HepG2 (cell line): Measurements from ENCODE around the gene SIK3. TPM values are rescaled to one million over a fixed set of nuclear protein-coding genes. Genes with fewer than 3 reads are reported as not detected.
A peak's percentile ranks its signal among the peaks of the same experiment; 100 is the strongest.

Experiments
- DR1 ChIP-seq: sonication (generic); formaldehyde crosslinking; IDR thresholded peaks from 2 replicates; pipeline ENCODE4 v1.8.0; 2021; ENCODE audit warnings: mild to moderate bottlenecking, missing genetic modification reagents, inconsistent platforms
- GZF1 ChIP-seq: sonication (generic); formaldehyde crosslinking; IDR thresholded peaks from 2 replicates; pipeline ENCODE4 v1.5.1; 2020; ENCODE audit warnings: mild to moderate bottlenecking, missing genetic modification reagents
- NONO ChIP-seq, 2 experiments: fragments of 450-650 bp in 1 of 2; sonication (generic) in 1 of 2; formaldehyde crosslinking in 1 of 2; IDR thresholded peaks in 1 of 2; conservative IDR thresholded peaks in 1 of 2; 2 replicates each; pipeline versions ENCODE4 v1.6.1 to v1.8.0; 2017 to 2022; ENCODE audit warnings: mild to moderate bottlenecking in 1 of 2, missing genetic modification reagents in 1 of 2, moderate library complexity in 1 of 2
- ZBTB8A ChIP-seq: sonication (generic); formaldehyde crosslinking; IDR thresholded peaks from 2 replicates; pipeline ENCODE4 v1.4.0; 2020; ENCODE audit warnings: mild to moderate bottlenecking, low read depth, missing genetic modification reagents, borderline replicate concordance
- polyA plus RNA-seq, 8 experiments: library from polyadenylated mRNA; depleted of rRNA in 3 of 8; stranded (reverse) in 7 of 8; unstranded in 1 of 8; fragments of >200 nt; fragmentation: Illumina TruSeq in 4 of 8; extraction: Trizol in 4 of 8; gene quantifications; 2 replicates each; pipeline versions ENCODE4 v1.2.1 to v1.2.3, GENCODE V29; 2011 to 2016; ENCODE audit warnings: low read depth in 4 of 8, missing spikeins in 1 of 8, mixed read lengths in 1 of 8; ENCODE audit not compliant: insufficient read depth in 1 of 8
- total RNA-seq, 5 experiments: library from RNA; depleted of rRNA; stranded (reverse); fragments of >200 nt; fragmentation: Illumina TruSeq; extraction: Trizol; gene quantifications; 2 replicates each; pipeline ENCODE4 v1.2.3, GENCODE V29; 2016; ENCODE audit warnings: low read depth in 1 of 5
- TF ChIP-seq, protein P1 (sequence below): sonication (generic); formaldehyde crosslinking; IDR thresholded peaks from 2 replicates; pipeline ENCODE4 v1.5.1; 2020; ENCODE audit warnings: mild to moderate bottlenecking, missing genetic modification reagents, borderline replicate concordance
- TF ChIP-seq, protein P2 (sequence below), 2 experiments: sonication (generic) in 1 of 2; formaldehyde crosslinking in 1 of 2; IDR thresholded peaks; 2 replicates each; pipeline versions ENCODE4 v1.5.1 to v1.6.1; 2011 to 2020; ENCODE audit warnings: borderline replicate concordance in 1 of 2, low read depth in 1 of 2, low read length in 1 of 2, mild to moderate bottlenecking in 1 of 2, missing genetic modification reagents in 1 of 2, moderate library complexity in 1 of 2
- TF ChIP-seq, protein P3 (sequence below), 2 experiments: IDR thresholded peaks; 2 replicates each; pipeline ENCODE4 v1.6.1; 2011 to 2012; ENCODE audit warnings: low read length in 2 of 2, borderline replicate concordance in 1 of 2, low read depth in 1 of 2, mild to moderate bottlenecking in 1 of 2, moderate library complexity in 1 of 2
- TF ChIP-seq, protein P4 (sequence below): sonication (generic); formaldehyde crosslinking; IDR thresholded peaks from 2 replicates; pipeline ENCODE4 v1.4.0; 2020; ENCODE audit warnings: missing genetic modification reagents
- TF ChIP-seq, protein P5 (sequence below): sonication (generic); formaldehyde crosslinking; IDR thresholded peaks from 2 replicates; pipeline ENCODE4 v1.8.0; 2022; ENCODE audit warnings: mild to moderate bottlenecking, missing genetic modification reagents, moderate library complexity

Gene SIK3
- total and polyA plus RNA-seq, 2 of the 13 experiments (the other 11 are each of a cell fraction or from before 2014, with no cell fraction given), result 5.7 to 9.8 TPM

DNA sequence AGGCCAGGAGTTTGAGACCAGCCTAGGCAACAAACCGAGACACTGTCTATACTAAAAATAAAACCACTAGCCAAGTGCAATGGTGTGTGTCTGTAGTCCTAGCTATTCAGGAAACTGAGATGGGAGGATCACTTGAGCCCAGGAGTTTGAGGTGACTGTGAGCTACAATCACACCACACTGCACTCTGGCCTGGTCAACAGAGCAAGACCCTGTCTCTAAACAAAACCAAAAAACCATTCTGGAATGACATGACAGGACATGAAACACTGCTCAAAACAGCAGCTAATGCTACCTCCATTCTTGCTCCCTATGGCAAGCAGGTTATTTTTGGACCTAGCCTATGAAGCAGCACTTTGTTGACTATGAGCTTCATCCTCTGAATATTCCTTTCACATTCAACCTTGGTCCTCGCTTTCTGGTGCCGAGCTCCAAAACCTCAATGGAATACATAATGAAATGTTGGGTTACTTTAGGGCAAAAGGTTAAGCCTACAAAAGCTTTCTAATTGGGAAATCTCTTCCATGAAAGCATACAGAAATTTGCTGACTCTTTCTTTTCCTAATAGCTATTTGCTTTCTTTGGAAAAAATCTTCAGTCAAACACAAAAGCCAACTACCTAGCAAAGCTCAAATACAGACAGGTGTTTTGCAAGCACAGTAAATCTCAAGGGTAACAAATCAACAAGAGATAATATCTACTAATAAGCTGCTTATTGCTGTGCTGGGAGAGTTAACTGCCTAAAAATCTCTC is 21.1 kb downstream of the SIK3 start (continued):
- TF ChIP-seq, protein P1, sequence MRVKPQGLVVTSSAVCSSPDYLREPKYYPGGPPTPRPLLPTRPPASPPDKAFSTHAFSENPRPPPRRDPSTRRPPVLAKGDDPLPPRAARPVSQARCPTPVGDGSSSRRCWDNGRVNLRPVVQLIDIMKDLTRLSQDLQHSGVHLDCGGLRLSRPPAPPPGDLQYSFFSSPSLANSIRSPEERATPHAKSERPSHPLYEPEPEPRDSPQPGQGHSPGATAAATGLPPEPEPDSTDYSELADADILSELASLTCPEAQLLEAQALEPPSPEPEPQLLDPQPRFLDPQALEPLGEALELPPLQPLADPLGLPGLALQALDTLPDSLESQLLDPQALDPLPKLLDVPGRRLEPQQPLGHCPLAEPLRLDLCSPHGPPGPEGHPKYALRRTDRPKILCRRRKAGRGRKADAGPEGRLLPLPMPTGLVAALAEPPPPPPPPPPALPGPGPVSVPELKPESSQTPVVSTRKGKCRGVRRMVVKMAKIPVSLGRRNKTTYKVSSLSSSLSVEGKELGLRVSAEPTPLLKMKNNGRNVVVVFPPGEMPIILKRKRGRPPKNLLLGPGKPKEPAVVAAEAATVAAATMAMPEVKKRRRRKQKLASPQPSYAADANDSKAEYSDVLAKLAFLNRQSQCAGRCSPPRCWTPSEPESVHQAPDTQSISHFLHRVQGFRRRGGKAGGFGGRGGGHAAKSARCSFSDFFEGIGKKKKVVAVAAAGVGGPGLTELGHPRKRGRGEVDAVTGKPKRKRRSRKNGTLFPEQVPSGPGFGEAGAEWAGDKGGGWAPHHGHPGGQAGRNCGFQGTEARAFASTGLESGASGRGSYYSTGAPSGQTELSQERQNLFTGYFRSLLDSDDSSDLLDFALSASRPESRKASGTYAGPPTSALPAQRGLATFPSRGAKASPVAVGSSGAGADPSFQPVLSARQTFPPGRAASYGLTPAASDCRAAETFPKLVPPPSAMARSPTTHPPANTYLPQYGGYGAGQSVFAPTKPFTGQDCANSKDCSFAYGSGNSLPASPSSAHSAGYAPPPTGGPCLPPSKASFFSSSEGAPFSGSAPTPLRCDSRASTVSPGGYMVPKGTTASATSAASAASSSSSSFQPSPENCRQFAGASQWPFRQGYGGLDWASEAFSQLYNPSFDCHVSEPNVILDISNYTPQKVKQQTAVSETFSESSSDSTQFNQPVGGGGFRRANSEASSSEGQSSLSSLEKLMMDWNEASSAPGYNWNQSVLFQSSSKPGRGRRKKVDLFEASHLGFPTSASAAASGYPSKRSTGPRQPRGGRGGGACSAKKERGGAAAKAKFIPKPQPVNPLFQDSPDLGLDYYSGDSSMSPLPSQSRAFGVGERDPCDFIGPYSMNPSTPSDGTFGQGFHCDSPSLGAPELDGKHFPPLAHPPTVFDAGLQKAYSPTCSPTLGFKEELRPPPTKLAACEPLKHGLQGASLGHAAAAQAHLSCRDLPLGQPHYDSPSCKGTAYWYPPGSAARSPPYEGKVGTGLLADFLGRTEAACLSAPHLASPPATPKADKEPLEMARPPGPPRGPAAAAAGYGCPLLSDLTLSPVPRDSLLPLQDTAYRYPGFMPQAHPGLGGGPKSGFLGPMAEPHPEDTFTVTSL (CRISPR knock-in tag), result peak; percentile 73; the same call in 1 of the 2 replicates
- TF ChIP-seq ZBTB8A (CRISPR knock-in tag), result no peak
- TF ChIP-seq, protein P2, sequence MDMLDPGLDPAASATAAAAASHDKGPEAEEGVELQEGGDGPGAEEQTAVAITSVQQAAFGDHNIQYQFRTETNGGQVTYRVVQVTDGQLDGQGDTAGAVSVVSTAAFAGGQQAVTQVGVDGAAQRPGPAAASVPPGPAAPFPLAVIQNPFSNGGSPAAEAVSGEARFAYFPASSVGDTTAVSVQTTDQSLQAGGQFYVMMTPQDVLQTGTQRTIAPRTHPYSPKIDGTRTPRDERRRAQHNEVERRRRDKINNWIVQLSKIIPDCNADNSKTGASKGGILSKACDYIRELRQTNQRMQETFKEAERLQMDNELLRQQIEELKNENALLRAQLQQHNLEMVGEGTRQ (IDR thresholded peaks at IDR 0.05; ENCODE audit: low read depth, low read length), result no peak
- TF ChIP-seq, protein P2 (CRISPR knock-in tag; IDR thresholded peaks at IDR 0.05; ENCODE audit: borderline replicate concordance), result no peak
- no peak for TF ChIP-seq GZF1 (CRISPR knock-in tag)
- no peak for TF ChIP-seq NONO (IDR thresholded peaks at IDR 0.05)
- no peak for TF ChIP-seq NONO (CRISPR knock-in tag; conservative IDR thresholded peaks at IDR 0.05)
- TF ChIP-seq, protein P3, sequence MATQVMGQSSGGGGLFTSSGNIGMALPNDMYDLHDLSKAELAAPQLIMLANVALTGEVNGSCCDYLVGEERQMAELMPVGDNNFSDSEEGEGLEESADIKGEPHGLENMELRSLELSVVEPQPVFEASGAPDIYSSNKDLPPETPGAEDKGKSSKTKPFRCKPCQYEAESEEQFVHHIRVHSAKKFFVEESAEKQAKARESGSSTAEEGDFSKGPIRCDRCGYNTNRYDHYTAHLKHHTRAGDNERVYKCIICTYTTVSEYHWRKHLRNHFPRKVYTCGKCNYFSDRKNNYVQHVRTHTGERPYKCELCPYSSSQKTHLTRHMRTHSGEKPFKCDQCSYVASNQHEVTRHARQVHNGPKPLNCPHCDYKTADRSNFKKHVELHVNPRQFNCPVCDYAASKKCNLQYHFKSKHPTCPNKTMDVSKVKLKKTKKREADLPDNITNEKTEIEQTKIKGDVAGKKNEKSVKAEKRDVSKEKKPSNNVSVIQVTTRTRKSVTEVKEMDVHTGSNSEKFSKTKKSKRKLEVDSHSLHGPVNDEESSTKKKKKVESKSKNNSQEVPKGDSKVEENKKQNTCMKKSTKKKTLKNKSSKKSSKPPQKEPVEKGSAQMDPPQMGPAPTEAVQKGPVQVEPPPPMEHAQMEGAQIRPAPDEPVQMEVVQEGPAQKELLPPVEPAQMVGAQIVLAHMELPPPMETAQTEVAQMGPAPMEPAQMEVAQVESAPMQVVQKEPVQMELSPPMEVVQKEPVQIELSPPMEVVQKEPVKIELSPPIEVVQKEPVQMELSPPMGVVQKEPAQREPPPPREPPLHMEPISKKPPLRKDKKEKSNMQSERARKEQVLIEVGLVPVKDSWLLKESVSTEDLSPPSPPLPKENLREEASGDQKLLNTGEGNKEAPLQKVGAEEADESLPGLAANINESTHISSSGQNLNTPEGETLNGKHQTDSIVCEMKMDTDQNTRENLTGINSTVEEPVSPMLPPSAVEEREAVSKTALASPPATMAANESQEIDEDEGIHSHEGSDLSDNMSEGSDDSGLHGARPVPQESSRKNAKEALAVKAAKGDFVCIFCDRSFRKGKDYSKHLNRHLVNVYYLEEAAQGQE (IDR thresholded peaks at IDR 0.05; ENCODE audit: borderline replicate concordance in 1 of 2, low read depth in 1 of 2, low read length in 2 of 2), result no peak; a peak in 1 of 4 replicates
- TF ChIP-seq DR1 (CRISPR knock-in tag), result no peak
- TF ChIP-seq, protein P4, sequence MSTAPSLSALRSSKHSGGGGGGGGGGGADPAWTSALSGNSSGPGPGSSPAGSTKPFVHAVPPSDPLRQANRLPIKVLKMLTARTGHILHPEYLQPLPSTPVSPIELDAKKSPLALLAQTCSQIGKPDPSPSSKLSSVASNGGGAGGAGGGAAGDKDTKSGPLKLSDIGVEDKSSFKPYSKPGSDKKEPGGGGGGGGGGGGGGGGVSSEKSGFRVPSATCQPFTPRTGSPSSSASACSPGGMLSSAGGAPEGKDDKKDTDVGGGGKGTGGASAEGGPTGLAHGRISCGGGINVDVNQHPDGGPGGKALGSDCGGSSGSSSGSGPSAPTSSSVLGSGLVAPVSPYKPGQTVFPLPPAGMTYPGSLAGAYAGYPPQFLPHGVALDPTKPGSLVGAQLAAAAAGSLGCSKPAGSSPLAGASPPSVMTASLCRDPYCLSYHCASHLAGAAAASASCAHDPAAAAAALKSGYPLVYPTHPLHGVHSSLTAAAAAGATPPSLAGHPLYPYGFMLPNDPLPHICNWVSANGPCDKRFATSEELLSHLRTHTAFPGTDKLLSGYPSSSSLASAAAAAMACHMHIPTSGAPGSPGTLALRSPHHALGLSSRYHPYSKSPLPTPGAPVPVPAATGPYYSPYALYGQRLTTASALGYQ (CRISPR knock-in tag), result peak; percentile 91
- TF ChIP-seq, protein P5, sequence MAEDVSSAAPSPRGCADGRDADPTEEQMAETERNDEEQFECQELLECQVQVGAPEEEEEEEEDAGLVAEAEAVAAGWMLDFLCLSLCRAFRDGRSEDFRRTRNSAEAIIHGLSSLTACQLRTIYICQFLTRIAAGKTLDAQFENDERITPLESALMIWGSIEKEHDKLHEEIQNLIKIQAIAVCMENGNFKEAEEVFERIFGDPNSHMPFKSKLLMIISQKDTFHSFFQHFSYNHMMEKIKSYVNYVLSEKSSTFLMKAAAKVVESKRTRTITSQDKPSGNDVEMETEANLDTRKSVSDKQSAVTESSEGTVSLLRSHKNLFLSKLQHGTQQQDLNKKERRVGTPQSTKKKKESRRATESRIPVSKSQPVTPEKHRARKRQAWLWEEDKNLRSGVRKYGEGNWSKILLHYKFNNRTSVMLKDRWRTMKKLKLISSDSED (CRISPR knock-in tag), result no peak
